ENCODE results near the gene GPLD1.
"Not testable (repeated sequence)": the region's sequence is repeated elsewhere in the genome, so short reads cannot be mapped to it uniquely, and the experiment has no call there.

The GPLD1 gene

GRCh38 chr6:24489470-24489869, at the start of gene GPLD1:
GPLD1 (minus strand) TSS chr6:24489578; CDS start chr6:24489511, 67 bp downstream.
- no peak for DNase-seq (ENCODE audit: low read depth)

- no peak for DNase-seq (ENCODE audit: low read depth)
These were observed 48.5 kb upstream of the GPLD1 start for GRCh38 chr6:24537771-24538385.

DNA sequence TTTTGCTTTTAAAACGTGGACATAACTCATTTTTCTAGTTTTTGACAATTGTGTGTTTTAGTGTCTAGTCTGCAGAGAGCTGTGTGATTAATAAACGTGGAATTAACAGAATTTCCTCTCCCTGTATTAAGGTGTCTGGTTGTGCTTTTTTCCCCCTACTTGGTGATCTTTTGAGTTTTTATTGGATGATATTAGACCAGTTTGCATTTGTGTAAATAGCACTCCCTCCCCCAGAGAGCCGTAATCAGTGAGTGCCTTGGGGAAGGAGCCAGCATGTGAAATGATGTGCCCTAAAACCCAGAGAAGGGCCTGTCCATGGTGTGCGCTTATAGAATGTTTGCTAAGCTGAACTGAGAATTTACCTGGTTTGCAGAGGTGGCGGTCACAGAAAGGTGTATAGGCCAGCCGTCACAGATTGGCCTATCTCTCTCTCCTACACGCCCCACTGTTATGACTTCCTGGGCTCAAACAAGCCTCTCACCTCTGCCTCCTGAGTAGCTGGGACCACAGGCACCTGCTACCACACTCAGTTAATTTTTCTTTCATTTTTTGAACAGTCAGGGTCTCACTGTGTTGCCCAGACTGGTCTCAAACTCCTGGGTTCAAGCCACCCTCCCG, 47.8 kb upstream of the GPLD1 start:
- DNase-seq (ENCODE audit: low read depth) = no peak

GRCh38 chr6:24536466-24536865, 47.1 kb upstream of the GPLD1 start:
- DNase-seq (ENCODE audit: low read depth) = no peak

DNA sequence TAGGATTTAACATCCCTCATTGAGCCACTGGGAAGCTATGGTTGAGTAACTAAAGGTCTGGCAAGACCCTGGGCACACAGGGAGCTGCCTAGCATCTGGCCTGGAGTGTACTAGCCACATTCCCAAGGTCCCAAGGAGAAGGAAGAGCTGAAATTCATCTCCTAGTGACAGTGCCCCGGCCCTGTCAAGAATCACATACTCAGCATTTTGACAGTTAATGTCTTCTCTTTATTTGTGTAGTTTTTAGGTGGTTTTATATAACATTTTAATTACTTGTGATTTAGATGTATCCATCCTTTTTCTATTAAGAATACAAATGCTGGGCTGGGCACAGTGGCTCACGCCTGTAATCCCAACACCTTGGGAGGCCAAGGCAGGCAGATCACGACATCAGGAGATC, 45.8 kb upstream of the GPLD1 start:
- no peak for DNase-seq (ENCODE audit: low read depth)

GRCh38 chr6:24534329-24534728, 45.0 kb upstream of the GPLD1 start:
- DNase-seq (ENCODE audit: low read depth) = no peak

DNA sequence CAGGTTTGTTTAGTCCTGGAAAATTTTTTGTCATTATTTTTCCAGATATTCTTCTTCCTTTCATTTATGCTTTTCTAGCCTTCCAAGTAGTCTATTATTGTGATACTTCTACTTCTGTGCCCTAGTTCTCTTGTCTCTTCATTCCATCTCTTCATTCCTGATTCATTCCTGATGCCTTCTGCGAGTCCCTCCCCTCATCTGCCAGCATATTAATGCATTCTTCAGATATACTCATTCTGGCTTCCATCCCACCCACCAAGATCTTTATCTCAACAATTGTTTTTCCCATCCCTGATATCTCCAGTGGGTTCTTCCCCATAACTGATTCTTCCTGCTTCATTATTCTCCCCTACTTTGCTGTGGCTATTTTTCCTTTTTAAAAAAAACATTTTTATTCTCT, 40.6 kb upstream of the GPLD1 start:
- DNase-seq (ENCODE audit: low read depth) = no peak

DNA sequence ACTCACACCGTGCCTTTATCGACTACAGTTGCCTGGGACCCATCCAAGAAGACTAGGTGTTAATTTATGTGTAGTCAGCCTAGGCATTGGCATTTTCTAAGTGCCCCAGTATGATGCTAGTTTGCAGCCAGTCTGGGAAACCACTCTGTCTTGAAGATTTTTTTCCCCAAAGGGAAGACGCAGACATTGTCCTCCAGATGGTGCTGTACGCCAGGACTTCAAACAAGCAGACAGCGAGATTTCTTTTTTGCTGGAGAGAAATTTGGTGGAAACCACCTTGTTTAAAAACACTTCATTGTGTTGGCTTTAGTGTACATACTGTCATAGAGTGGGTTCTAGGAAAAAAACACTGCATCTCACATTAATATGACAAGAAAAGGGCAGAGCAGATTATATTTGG, 35.4 kb upstream of the GPLD1 start:
- DNase-seq (ENCODE audit: low read depth) = no peak

GRCh38 chr6:24524329-24524728, 35.0 kb upstream of the GPLD1 start:
- DNase-seq (ENCODE audit: low read depth) = no peak

- no peak for DNase-seq (ENCODE audit: low read depth)
These were observed 33.1 kb upstream of the GPLD1 start for GRCh38 chr6:24522228-24523176.

DNA sequence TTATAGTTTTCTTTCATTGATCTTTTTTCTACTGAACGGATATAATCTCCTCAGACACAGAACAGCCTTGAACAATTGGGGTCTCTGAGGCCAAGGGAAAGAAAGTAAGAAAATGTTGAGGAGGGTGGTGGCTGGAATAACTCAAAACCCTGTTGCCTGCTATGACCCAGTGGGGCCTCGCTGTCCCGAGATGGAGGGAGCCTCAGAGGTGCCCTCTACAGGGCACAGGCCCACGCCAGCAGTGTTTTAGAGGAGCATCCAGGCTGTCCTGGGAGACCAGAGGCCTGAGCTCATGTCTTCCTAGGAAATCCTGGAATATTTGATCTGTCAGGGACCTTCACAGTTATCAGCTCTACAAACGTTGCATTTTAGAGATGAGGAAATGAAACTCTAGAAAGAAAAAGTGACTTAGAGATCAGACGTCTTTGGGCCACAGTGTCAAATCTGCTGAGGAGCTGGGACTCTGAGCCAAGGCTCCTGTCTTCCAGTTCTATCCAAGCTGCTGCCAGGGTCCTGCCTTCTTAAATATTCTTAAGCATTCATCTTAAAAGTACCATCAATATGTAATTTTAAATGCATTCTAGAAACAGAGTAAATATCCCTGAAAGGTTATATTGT, 31.7 kb upstream of the GPLD1 start:
- DNase-seq (ENCODE audit: low read depth) = peak; percentile 17

DNA sequence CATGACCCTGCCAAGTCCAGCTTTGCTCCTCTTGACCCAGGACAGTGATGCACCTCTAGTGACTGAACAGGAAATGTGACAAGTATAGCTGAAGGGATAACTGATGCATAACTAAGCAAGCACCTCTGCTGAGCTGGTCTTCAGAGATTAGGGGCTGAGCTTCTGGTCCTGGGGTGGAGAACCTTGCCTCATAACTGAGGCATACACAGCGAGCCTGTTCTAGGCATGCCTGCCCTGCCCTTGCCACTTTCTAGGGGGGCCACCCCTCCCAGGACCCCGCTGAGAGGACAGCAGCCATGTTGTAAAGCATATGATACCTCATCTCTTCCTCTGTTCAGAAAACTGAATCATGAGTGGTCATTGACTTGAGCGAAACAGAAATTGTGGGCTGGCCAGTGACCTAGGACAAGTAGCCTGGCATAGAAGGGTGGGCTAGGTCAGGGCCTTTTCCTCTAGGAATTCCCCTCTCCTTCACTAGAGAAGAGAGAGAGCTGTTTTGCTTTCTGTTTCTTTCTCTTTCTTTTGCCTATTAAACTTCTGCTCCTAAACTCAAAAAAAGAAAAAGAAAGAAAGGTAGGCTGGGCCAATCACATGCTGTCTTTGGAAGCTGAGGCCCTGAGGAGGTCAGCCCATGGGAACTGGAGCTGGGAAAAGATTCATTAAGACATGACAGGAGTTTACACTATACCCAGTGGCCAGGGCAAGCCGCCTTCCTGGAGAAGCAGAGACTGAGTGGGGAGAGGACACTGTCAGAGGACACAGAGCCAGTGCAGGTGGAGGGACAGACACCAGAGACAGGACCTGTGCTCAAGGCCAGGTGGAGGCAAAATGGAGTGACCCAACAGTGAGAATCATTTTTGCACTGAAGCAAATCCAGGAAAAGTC, 28.5 kb upstream of the GPLD1 start:
- no peak for DNase-seq (ENCODE audit: low read depth)

DNA sequence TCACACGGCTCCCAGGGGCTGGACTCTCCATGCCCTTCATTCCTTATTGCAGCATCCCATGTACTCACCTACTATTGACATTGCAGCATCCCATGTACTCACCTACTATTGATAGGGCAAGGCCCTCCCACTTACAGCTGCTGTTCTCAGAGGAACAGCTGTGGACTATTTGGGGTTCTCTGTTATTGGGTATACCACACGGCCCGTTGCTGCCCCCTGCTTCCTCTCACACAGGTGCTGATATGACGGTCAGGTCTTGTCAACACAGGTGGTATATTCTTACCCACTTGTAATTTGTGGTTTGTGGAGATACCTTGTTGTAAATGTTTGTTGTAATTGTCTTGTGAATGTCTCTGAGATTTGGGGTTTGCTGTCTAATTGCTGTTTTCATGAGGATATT, 24.2 kb upstream of the GPLD1 start:
- no peak for DNase-seq (ENCODE audit: low read depth)

DNA sequence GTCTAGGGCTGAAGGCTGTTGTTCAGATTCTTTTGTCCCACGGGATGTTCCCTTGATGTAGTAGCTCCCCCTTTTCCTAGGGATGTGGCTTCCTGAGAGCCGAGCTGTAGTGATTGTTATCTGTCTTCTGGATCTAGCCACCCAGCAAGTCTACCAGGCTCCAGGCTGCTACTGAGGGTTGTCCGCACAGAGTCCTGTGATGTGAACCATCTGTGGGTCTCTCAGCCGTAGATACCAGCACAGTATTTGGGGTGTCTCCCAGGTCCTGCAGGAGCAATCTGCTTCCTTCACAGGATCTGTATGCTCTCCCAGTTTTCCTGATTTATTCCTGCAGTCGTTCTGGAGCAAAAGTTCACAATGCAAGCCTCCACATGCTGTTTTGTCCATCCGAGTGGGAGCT, 22.6 kb upstream of the GPLD1 start:
- DNase-seq (ENCODE audit: low read depth) = not testable (repeated sequence)

- no peak for DNase-seq (ENCODE audit: low read depth)
These were observed 17.6 kb upstream of the GPLD1 start for GRCh38 chr6:24506814-24507520.

GRCh38 chr6:24504649-24505586, 15.5 kb upstream of the GPLD1 start:
- no peak for DNase-seq (ENCODE audit: low read depth)

DNA sequence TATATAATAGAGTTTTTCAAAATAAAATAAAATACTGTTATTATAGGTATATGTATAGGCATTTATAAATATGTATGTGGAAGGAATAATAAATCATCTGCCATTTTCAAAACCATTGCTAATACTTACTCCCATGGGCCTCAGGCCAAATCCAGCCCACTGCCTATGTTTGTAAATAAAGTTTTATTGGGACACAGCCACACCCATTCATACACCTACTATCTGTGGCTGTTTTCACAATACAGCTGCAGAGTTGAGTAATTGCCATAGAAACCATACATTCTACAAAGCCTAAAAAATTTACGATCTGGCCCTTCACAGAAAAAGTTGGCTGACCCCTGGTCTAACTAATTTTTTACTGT, 14.9 kb upstream of the GPLD1 start:
- DNase-seq (ENCODE audit: low read depth) = no peak

GRCh38 chr6:24501914-24502313, 12.5 kb upstream of the GPLD1 start:
- DNase-seq (ENCODE audit: low read depth) = no peak

- DNase-seq (ENCODE audit: low read depth) = no peak
These were observed 12.0 kb upstream of the GPLD1 start for GRCh38 chr6:24501374-24501773.

GRCh38 chr6:24500683-24501082, 11.3 kb upstream of the GPLD1 start:
- no peak for DNase-seq (ENCODE audit: low read depth)

Data from stimulated activated CD4-positive, alpha-beta T cell treated with anti-CD3 and anti-CD28 coated beads, Interleukin-2, amount 100 ng/mL, for 4 hours (primary cell).